HG02610 (cell line): ENCODE measurements around the gene COX6A2.
"Not testable (repeated sequence)": the region's sequence is repeated elsewhere in the genome, so short reads cannot be mapped to it uniquely, and the experiment has no call there.

Experiments used
- ATAC-seq: cut with Tn5 transposase; IDR thresholded peaks from one replicate; pipeline ENCODE4 v1.9.1; 2021; ENCODE audit warnings: mild to moderate bottlenecking, moderate library complexity; ENCODE audit not compliant: unreplicated experiment

The COX6A2 gene

DNA sequence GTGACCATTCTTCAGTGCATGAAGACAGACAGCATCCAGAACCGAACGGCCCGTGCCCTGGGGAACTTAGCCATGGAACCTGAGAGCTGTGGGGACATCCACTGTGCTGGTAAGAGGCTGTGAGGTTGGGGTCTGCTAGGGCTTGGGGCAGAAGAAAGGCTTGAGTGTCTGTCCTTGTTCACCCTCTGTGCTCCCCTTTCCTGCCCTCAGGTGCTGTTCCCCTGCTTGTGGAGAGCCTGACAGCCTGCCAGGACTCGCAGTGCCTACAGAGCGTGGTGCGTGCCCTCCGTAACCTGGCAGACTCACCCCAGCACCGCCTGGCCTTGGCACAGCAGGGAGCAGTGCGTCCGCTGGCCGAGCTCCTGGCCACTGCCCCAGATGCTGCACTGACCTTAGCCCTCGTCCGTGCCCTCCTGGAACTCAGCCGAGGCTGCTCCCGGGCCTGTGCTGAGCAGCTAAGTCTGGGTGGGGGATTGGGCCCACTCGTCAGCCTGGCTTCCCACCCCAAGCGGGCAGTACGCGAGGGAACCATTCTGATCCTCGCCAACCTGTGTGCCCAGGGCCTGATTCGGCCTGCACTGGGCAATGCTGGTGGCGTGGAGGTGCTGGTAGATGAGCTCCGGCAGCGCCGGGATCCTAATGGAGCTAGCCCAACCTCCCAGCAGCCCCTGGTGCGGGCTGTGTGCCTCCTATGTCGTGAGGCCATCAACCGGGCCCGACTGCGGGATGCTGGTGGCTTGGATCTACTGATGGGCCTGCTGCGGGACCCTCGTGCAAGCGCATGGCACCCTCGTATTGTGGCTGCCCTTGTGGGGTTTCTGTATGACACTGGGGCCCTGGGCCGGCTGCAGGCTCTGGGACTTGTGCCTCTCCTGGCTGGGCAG lies 34.0 kb upstream of the COX6A2 start:
- ATAC-seq, result no peak

DNA sequence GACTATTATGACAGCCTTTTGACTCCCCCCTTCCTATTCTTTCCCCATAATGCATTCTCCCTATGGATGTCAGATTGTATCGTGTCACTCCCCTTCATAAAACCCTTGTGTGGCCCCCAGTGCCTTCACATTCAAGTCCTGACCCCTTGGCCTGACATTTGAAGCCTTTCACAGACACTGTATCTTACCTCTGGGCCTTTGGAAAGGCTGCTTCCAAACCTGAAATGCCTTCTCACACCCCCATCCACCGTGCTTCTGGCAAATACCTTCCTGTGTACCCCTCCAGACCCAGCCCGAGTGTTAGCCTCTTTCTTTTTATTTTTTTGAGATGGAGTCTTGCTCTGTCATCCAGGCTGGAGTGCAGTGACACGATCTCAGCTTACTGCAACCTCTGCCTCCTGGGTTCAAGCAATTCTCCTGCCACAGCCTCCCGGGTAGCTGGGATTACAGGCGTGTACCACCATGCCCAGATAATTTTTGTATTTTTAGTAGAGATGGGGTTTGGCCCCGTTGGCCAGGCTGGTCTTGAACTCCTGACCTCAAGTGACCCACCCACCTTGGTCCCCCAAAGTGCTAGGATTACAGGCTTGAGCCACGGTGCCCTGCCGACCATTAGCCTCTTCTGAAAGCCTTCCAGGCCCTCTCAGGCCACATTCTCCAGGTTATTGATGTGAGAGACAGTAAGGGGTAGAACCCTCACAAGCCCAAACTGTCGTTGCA lies 33.2 kb upstream of the COX6A2 start:
- no peak for ATAC-seq

GRCh38 chr16:31460582-31461002 lies 32.4 kb upstream of the COX6A2 start:
- no peak for ATAC-seq

DNA sequence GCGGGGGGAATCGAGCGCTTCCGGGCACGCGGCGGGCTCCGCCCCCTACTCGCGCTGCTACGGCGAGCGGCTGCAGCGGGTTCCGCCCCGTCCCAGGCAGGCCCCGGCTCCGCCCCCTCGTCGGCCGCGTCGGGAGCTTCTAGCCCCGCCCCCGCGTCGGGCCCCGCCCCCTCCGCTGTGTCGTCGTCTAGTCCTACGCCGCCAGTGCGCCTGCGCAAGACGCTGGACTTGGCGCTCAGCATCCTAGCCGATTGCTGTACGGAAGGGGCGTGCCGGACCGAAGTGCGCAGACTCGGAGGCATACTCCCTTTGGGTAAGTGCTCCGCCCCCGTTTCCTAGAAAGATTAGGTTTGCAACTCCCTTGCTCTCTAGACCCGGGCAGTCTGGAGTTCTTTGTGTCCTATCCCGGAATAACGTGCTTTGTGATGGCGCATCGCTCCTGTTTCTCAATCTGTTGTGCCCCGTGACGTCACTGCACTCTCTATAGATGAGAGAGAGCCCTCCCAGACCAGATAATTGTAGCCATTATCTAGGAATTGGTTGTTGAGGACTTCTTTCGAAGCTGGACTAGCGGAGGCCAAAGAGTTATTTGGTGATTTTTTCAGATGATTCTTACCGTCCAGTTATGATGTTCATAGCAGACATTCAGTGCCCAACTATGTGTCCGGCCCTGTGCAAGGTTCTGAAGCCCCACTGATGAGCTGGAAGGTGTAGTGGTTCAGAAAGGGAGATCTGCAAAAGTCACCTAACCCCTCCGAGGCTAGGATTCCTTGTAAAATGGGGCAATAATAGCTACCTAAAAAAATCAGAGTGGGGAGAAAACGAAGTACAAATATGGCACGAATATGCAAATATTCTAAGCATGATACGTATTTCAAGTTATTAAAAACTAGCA lies 31.8 kb upstream of the COX6A2 start:
- ATAC-seq, result peak; percentile 68

DNA sequence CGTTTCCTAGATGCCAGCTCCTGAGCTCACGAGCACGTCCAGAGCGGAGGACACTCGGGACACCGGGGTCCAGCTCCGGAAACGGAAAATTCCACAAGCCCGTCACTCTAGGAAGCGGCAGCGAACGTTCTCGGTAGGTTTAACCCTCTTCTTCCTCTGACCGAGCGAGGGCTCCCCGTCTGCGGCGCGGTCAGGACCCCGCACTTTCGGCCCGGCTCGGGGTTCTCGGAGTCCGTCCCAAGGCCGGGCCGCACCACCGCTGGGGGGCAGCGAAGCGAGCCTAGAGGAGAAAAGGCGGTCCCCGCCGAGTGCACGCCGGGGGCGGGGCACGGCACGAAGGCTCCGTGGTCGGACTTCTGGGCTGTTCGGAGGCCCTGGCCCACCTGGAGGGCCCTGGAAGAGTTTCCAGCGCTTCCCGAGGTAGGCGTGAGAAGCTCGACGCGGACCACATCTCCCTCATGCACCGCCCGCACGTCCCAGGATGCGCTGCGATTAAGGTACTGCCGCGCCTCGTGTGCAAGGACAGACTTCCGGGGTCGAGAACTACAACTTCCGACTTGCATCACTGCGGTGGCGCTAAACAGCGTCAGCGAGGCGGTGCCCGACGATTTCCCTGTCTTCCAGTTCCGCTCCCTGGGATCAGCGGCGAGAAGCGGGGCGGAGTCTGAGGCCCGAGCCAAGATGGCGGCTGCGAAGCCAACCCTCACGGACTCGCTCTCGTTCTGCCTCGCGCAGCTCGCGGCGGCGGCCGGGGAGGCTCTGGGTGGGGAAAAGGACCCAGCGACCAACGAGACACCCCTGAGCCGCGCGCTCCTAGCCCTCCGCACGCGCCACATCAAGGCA lies 30.9 kb upstream of the COX6A2 start, which contains the start of gene ARMC5:
Gene ARMC5 (plus strand): TSS at position 658 of the 843 bp plus-strand sequence. CDS start 24 bp downstream, at position 682.
- peak; percentile 77 for ATAC-seq

DNA sequence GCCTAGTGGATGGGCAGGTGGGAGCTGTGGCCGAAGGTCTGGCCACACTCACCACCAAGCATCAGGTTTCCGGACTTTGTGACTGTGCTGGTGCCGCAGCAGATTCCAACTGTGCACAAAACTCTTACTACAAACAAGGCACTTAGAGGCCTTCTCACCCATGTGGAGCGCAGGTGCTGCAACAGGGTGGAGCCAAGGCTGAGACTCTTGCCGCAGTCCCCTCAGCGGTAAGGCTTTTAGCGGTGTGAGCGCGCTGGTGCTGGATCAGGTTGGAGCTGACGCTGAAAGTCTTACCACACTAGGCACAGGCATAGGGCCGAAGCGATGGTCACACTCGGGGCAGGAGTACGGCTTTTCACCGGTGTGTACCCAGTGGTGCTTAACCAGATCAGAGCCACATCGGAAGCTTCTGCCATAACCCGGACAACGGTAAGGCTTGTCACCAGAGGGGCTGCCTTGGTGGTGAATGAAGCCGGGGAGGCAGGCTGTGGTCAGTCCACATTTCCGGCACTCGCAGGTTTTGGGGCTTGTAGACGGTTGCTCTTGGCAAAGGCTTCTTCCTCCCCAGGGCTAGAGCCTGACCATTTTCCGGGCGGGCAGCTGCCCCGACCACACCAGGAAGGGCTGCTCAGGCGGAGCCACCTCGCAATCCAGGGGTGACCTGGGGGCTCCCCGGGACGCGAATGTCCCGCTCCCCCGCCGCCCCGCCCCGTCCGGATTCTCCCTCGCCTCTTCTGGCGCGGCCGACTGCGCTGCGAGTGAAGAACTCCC lies 30.1 kb upstream of the COX6A2 start:
- no peak for ATAC-seq

GRCh38 chr16:31456988-31457360 lies 28.8 kb upstream of the COX6A2 start:
- ATAC-seq, result no peak

DNA sequence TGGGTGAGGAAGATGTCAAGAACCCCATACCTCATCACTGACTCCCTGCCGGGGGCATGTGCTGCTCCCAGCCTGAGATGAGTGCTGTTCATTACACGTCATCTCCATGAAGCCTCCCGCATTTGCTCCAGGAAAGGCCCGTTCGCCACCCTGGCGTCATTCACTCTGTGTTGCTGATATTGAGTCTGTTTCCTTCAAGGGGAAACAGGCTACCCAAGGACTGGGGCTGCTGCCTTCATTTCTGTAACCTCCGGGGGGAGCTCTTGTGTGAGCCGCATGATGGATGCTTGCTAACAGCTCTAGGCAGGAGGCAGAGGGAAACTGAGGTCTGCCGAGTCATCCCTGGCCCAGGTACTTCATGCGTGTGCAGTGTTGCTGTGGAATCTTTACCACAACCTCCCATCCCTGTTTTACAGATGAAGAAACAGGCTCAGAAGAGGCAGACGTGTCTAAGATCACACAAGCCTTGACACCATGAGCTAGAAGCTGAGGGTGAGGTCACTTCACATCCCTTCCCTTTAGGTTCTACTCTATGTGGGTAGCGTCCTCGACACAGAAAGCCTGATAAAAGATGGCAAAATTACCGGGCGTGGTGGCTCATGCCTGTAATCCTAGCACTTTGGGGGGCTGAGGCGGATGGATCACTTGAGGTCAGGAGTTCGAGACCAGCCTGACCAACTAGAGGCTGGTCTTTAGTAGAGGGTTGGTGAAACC lies 27.6 kb upstream of the COX6A2 start:
- ATAC-seq, result no peak

- no peak for ATAC-seq
Measured at GRCh38 chr16:31453255-31454204, 25.4 kb upstream of the COX6A2 start.

GRCh38 chr16:31452631-31453106 lies 24.5 kb upstream of the COX6A2 start:
- no peak for ATAC-seq

DNA sequence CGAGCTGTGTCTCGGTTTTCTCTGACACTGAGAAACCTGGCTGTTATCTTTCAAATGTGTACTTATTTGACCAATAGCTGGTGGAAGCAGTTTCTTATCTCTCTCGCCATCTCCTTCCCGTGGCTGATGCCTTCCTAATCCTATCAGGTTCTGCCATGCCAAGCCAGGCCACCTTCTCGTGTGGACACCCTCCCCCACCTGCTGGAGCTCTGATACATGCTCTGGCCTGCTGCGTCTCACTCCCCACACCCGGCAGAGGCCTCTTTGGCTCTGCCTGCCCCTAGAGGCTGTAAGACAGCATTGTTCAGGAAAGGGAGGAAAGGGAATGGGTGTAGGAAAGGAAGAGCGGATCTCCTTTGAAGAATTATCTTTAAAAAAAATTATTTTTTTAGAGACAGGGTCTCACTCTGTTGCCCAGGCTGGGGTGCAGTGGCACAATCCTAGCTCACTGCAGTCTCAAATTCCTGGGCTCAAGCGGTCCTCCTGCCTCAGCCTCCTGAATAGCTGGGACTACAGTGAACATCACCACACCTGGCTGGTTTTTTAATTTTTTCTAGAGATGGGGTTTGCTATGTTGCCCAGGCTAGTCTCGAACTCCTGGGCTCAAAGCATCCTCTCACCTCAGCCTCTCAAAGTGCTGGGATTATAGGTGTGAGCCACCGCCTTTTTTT lies 23.7 kb upstream of the COX6A2 start:
- ATAC-seq, result no peak

DNA sequence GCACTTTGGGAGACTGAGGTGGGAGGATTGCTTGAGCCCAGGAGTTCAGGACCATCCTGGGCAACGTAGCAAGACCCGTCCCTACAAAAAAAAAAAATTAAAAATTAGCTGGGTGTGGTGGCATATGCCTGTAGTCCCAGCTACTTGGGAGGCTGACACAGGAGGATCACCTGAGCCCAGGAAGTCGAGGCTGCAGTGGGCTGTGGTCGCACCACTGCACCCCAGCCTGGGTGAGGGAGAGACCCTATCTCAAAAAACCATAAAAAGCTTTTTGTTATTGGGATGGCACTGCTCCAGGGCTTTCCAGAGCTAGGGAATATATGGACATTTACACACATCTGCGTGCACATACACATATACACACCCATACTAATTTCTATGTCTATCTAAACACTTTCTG lies 23.0 kb upstream of the COX6A2 start:
- ATAC-seq, result no peak

GRCh38 chr16:31445931-31446330 lies 17.8 kb upstream of the COX6A2 start:
- ATAC-seq, result not testable (repeated sequence)

- no peak for ATAC-seq
Measured at GRCh38 chr16:31441956-31442355, 13.8 kb upstream of the COX6A2 start.

DNA sequence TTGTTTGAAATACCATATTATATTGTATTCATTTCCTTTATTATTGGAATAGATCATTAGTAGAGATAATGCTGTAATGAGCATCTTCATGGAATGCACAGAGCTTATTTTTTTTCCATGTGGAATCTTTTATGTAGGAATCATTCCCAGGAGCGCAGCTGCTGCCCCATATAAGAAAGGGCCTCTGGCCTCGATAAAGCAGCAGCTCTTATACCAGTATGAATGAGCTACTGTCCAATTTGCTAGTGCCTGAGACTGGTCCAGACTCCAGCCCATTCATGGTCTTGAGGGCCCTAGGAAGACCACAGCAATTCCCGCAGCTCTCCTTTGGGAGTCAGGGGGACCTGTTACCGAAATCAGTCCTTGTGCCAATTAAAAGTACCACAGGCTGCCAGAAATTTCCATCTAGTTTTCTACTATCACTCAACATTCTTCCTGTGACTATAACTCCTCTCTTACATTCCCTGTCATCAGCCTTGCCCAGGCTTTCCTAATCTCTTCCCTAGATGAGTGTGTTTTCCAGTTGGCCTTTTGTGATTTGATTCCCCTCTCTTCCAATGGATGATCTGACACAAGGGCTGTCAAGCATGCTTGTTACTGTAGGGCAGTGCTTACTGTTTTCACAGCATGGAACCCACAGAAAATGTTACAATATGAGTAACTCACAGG lies 12.5 kb upstream of the COX6A2 start:
- ATAC-seq, result no peak

DNA sequence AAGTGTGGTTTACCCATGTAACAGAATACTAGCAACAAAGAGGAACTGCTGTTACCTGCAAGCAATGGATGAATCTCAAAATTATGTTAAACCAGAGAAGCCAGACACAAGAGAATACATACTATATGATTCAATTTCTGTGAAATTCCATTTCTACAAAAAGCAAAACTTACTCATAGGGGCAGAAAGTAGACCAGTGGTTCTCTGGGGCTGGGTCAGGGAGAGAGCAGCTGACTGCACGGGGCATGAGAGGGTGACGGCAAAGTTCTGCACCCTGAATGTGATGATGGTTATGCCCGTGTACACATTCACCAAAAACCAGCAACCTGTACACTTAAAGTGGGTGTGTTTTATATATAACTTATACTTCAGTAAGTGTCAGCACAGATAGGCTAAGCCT lies 11.4 kb upstream of the COX6A2 start:
- ATAC-seq, result no peak
